AG09319 (cell line): Measurements from ENCODE around the gene PRSS58.

Source experiments
- DNase-seq: peaks from one replicate; pipeline ENCODE4 v3.0.0-alpha.2; 2010; ENCODE audit warnings: low read depth; ENCODE audit errors: extremely low read depth
- TF ChIP-seq, protein P1 (sequence below): IDR thresholded peaks from 2 replicates; pipeline ENCODE4 v1.5.1; 2011; ENCODE audit warnings: low read depth, mild to moderate bottlenecking, inconsistent platforms, low read length, moderate library complexity

The PRSS58 gene

DNA sequence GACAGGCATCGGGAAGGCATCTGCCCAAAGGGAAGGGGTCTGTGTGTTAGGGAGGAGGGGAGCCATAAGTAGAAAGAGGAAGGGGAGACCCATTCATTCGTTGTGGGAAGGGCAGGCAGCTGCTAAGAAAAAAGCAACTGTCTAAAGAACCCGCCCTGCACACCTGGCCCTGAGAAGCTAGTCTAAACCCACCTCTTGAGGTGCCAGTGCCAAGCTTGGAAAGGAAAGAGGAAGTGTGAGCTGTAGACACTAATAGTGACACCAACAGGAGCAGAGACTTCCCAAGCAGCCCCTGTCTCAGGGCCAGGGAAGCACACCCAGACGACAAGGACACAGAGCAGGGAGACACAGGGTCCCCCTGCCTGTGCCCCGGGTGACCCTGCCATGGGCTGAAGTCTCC, 40.8 kb upstream of the PRSS58 start:
- TF ChIP-seq, protein P1, sequence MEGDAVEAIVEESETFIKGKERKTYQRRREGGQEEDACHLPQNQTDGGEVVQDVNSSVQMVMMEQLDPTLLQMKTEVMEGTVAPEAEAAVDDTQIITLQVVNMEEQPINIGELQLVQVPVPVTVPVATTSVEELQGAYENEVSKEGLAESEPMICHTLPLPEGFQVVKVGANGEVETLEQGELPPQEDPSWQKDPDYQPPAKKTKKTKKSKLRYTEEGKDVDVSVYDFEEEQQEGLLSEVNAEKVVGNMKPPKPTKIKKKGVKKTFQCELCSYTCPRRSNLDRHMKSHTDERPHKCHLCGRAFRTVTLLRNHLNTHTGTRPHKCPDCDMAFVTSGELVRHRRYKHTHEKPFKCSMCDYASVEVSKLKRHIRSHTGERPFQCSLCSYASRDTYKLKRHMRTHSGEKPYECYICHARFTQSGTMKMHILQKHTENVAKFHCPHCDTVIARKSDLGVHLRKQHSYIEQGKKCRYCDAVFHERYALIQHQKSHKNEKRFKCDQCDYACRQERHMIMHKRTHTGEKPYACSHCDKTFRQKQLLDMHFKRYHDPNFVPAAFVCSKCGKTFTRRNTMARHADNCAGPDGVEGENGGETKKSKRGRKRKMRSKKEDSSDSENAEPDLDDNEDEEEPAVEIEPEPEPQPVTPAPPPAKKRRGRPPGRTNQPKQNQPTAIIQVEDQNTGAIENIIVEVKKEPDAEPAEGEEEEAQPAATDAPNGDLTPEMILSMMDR = no peak

GRCh38 chr7:142298009-142298408, 40.2 kb upstream of the PRSS58 start:
- no peak for DNase-seq
- TF ChIP-seq, protein P1 = no peak

More for the DNA sequence above, 40.8 kb upstream of the PRSS58 start:
- no peak for DNase-seq

- TF ChIP-seq, protein P1 = no peak
- no peak for DNase-seq
Measured at GRCh38 chr7:142280263-142280662, 22.4 kb upstream of the PRSS58 start.

GRCh38 chr7:142279601-142280000, 21.7 kb upstream of the PRSS58 start:
- TF ChIP-seq, protein P1 = no peak
- DNase-seq = no peak

GRCh38 chr7:142275028-142275427, 17.2 kb upstream of the PRSS58 start:
- TF ChIP-seq, protein P1 = no peak
- DNase-seq = no peak

- DNase-seq = no peak
- TF ChIP-seq, protein P1 = no peak
Measured at GRCh38 chr7:142272841-142273240, 15.0 kb upstream of the PRSS58 start.

GRCh38 chr7:142263598-142264380, 5.9 kb upstream of the PRSS58 start:
- DNase-seq = no peak
- TF ChIP-seq, protein P1 = no peak
